Esophagus squamous epithelium (tissue), 4 donors: ENCODE measurements around the gene SHISA8.

Experiments used
- CTCF ChIP-seq, 6 experiments: fragments of 450-650 bp in 4 of 6; fragments of 200-600 bp in 2 of 6; sonication (generic) in 2 of 6; IDR thresholded peaks; one replicate each; pipeline ENCODE4 v1.5.1; 2016 to 2019; ENCODE audit warnings: antibody characterized with exemption in 6 of 6, mild to moderate bottlenecking in 4 of 6, moderate library complexity in 4 of 6
- POLR2A ChIP-seq, 4 donors: fragments of 450-650 bp; IDR thresholded peaks; one replicate each; pipeline ENCODE4 v1.6.1; 2017; ENCODE audit warnings: antibody characterized with exemption in 4 of 4, mild to moderate bottlenecking in 4 of 4, moderate library complexity in 3 of 4

GRCh38 chr22:41862530-41863266 is 52.2 kb downstream of the SHISA8 start:
- TF ChIP-seq CTCF (IDR thresholded peaks at IDR 0.05) (no peak), POLR2A (IDR thresholded peaks at IDR 0.05) (no peak)
